Fibroblast of skin of back (primary cell): Measurements from ENCODE around the gene TMTC1.

Experiments
- DNase-seq: peaks from one replicate; pipeline ENCODE4 v3.0.0-alpha.2; 2013

The TMTC1 gene

GRCh38 chr12:29739279-29739991 is 44.3 kb downstream of the TMTC1 start:
- DNase-seq: peak; percentile 30

GRCh38 chr12:29738365-29738764 is 45.4 kb downstream of the TMTC1 start:
- no peak for DNase-seq

GRCh38 chr12:29737644-29738043 is 46.1 kb downstream of the TMTC1 start:
- no peak for DNase-seq

- DNase-seq: no peak
Observed at GRCh38 chr12:29735604-29736003, 48.1 kb downstream of the TMTC1 start.

- no peak for DNase-seq
Observed at GRCh38 chr12:29734734-29735133, 49.0 kb downstream of the TMTC1 start.

- no peak for DNase-seq
Observed at GRCh38 chr12:29734305-29734704, 49.4 kb downstream of the TMTC1 start.

- DNase-seq: no peak
Observed at GRCh38 chr12:29733501-29733900, 50.2 kb downstream of the TMTC1 start.

GRCh38 chr12:29733060-29733459 is 50.7 kb downstream of the TMTC1 start:
- no peak for DNase-seq

- no peak for DNase-seq
Observed at GRCh38 chr12:29732593-29732992, 51.1 kb downstream of the TMTC1 start.

GRCh38 chr12:29732191-29732590 is 51.6 kb downstream of the TMTC1 start:
- no peak for DNase-seq

- no peak for DNase-seq
Observed at GRCh38 chr12:29731591-29731990, 52.2 kb downstream of the TMTC1 start.

GRCh38 chr12:29730481-29730880 is 53.3 kb downstream of the TMTC1 start:
- DNase-seq: no peak

GRCh38 chr12:29728030-29728429 is 55.7 kb downstream of the TMTC1 start:
- DNase-seq: no peak

GRCh38 chr12:29726741-29727348 is 56.9 kb downstream of the TMTC1 start:
- DNase-seq: no peak

- DNase-seq: no peak
Observed at GRCh38 chr12:29726321-29726692, 57.4 kb downstream of the TMTC1 start.

- peak; percentile 47 for DNase-seq
Observed at GRCh38 chr12:29725587-29726320, 58.0 kb downstream of the TMTC1 start.

- no peak for DNase-seq
Observed at GRCh38 chr12:29722164-29722563, 61.6 kb downstream of the TMTC1 start.

GRCh38 chr12:29719381-29719780 is 64.4 kb downstream of the TMTC1 start:
- no peak for DNase-seq

GRCh38 chr12:29717540-29718100 is 66.1 kb downstream of the TMTC1 start:
- no peak for DNase-seq

GRCh38 chr12:29714966-29715365 is 68.8 kb downstream of the TMTC1 start:
- no peak for DNase-seq

GRCh38 chr12:29713729-29714128 is 70.0 kb downstream of the TMTC1 start:
- no peak for DNase-seq

- DNase-seq: no peak
Observed at GRCh38 chr12:29711381-29711780, 72.4 kb downstream of the TMTC1 start.

GRCh38 chr12:29710104-29710503 is 73.6 kb downstream of the TMTC1 start:
- no peak for DNase-seq
